ENCODE results near the gene SP2. TPM values are rescaled to one million over a fixed set of nuclear protein-coding genes. Genes with fewer than 3 reads are reported as not detected.

Gene SP2
- total RNA-seq, 2 donors from 2014 or later = 12.6 to 14.1 TPM

GRCh38 chr17:47884427-47884740, 11.7 kb upstream of the SP2 start:
- no peak for ATAC-seq
- intact Hi-C loops (cut with DNase I) = no loop called here
- no peak for DNase-seq

- intact Hi-C loops (cut with DNase I) = no loop called here
- DNase-seq (no peak), ATAC-seq (no peak)
Observed at GRCh38 chr17:47884905-47885730, 10.9 kb upstream of the SP2 start.

- intact Hi-C loops (cut with DNase I) = loop anchor here in 1 of 2 donors (2.0 kb wide), 1 partner anchor 43 kb away; no protein-coding TSS in a partner anchor
- no peak for ATAC-seq
Observed at GRCh38 chr17:47888293-47888692, 7.7 kb upstream of the SP2 start.

GRCh38 chr17:47889734-47890529, 6.1 kb upstream of the SP2 start:
- DNase-seq = peak; percentile 90
- peak; percentile 92 to 93 for ATAC-seq
- intact Hi-C loops (cut with DNase I) = loop anchor here (1.0 to 10.0 kb wide), 3 partner anchors 45 to 55 kb away; partner anchors contain the start of gene PNPO (in 1 of the 2)

More at GRCh38 chr17:47888293-47888692, 7.7 kb upstream of the SP2 start:
- no peak for DNase-seq

- intact Hi-C loops (cut with DNase I) = loop anchor here in 1 of 2 donors (10.0 kb wide), 1 partner anchor 53 kb away; the partner anchor contains the start of gene PNPO
- DNase-seq (no peak), ATAC-seq (no peak)
Observed at GRCh38 chr17:47891545-47892088, 4.4 kb upstream of the SP2 start.

GRCh38 chr17:47894498-47895346, 1.3 kb upstream of the SP2 start:
- intact Hi-C loops (cut with DNase I) = loop anchor here (2.0 to 10.0 kb wide), 3 partner anchors 50 to 76 kb away; partner anchors contain the start of genes CDK5RAP3 (in 1 of the 2) and PNPO (in 1 of the 2)
- DNase-seq (no peak), ATAC-seq (no peak)

- DNase-seq = no peak
- intact Hi-C loops (cut with DNase I) = loop anchor here (2.0 to 10.0 kb wide), 3 partner anchors 49 to 75 kb away; partner anchors contain the start of genes CDK5RAP3 (in 1 of the 2) and PNPO (in 1 of the 2)
- peak in 1 of 2 donors; percentile 1 for ATAC-seq
Observed at GRCh38 chr17:47895347-47895855, 635 bp upstream of the SP2 start.

- ATAC-seq (no peak), DNase-seq (no peak)
- intact Hi-C loops (cut with DNase I) = loop anchor here (5.0 to 10.0 kb wide), 2 partner anchors 48 to 50 kb away; partner anchors contain the start of gene PNPO (in 1 of the 2)
Observed at GRCh38 chr17:47896672-47897490, 845 bp downstream of the SP2 start.

GRCh38 chr17:47897561-47897960, 1.5 kb downstream of the SP2 start:
- ATAC-seq = no peak
- intact Hi-C loops (cut with DNase I) = loop anchor here (5.0 to 10.0 kb wide), 2 partner anchors 47 to 50 kb away; partner anchors contain the start of gene PNPO (in 1 of the 2)
- no peak for DNase-seq

GRCh38 chr17:47898241-47898640, 2.2 kb downstream of the SP2 start:
- intact Hi-C loops (cut with DNase I) = loop anchor here (5.0 to 10.0 kb wide), 2 partner anchors 47 to 49 kb away; partner anchors contain the start of gene PNPO (in 1 of the 2)
- no peak for DNase-seq
- ATAC-seq = no peak

GRCh38 chr17:47899643-47900042, 3.6 kb downstream of the SP2 start:
- intact Hi-C loops (cut with DNase I) = loop anchor here (5.0 to 10.0 kb wide), 2 partner anchors 45 to 48 kb away; partner anchors contain the start of gene PNPO (in 1 of the 2)
- ATAC-seq (no peak), DNase-seq (no peak)

- no peak for ATAC-seq
- no peak for DNase-seq
- intact Hi-C loops (cut with DNase I) = no loop called here
Observed at GRCh38 chr17:47901423-47901822, 5.4 kb downstream of the SP2 start.

- DNase-seq (no peak), ATAC-seq (no peak)
- intact Hi-C loops (cut with DNase I) = no loop called here
Observed at GRCh38 chr17:47902039-47902744, 6.2 kb downstream of the SP2 start.

- DNase-seq (peak; percentile 82), ATAC-seq (peak; percentile 86 to 93)
- intact Hi-C loops (cut with DNase I) = no loop called here
Observed at GRCh38 chr17:47905221-47905733, 9.2 kb downstream of the SP2 start.

- intact Hi-C loops (cut with DNase I) = no loop called here
- no peak for DNase-seq
- no peak for ATAC-seq
Observed at GRCh38 chr17:47906443-47906842, 10.4 kb downstream of the SP2 start.

GRCh38 chr17:47907932-47908562, 12.0 kb downstream of the SP2 start:
- intact Hi-C loops (cut with DNase I) = no loop called here
- ATAC-seq (no peak), DNase-seq (no peak)
